ENCODE data around the gene LRRC41. TPM values are rescaled to one million over a fixed set of nuclear protein-coding genes. Genes with fewer than 3 reads are reported as not detected.

Gene LRRC41
- total RNA-seq, 1 experiment from 2014 or later, result 66.3 TPM

DNA sequence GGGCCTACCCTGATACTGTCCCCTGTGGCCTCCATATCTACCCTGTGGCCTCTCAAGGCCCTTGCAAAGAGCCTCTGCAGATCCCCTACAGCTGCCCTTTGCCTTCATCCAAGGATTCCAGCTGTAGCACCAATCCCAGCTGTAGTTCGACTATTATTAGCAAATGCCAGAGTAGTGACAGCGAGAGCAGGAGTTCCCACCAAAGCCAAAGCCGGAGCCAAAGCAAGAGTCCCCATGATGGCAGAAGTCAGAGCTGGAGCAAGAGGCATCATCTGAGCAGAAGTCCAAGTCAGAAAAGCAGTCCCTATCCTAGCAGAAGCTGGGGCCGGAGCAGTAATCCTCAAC lies 39.9 kb upstream of the LRRC41 start:
- no TSS peak for BruUV-seq (replicated peaks)
- Histone ChIP-seq H3K27me3 (ENCODE audit: insufficient read depth, low read depth) (no peaks in the 10 kb centered on the region), H3K9me3 (ENCODE audit: insufficient read depth, low read depth) (no peaks in the 10 kb centered on the region), H3F3A (ENCODE audit: insufficient read depth, low read depth) (peaks cover 41% of the 10 kb centered on the region), H2AFZ (no peak overlapping the region), H3K4me3 (no peak overlapping the region), H3K36me3 (ENCODE audit: low read depth) (peaks cover 4% of the 10 kb centered on the region; the same call in 1 of the 2 replicates), H3K79me2 (ENCODE audit: low read depth) (peaks cover 17% of the 10 kb centered on the region), H3K4me1 (replicated peaks; ENCODE audit: insufficient read depth) (peaks cover 24% of the 10 kb centered on the region; the same call in 1 of the 2 replicates), H4K20me1 (ENCODE audit: insufficient read depth) (no peaks in the 10 kb centered on the region), H3K9me2 (ENCODE audit: insufficient read depth) (no peaks in the 10 kb centered on the region), H3K4me2 (no peak overlapping the region), H3K27ac (no peak overlapping the region)
- POLR2A ChIA-PET (ENCODE audit: unreplicated experiment), result no interaction called here
- no peak for DNase-seq
- TF ChIP-seq, protein P1, sequence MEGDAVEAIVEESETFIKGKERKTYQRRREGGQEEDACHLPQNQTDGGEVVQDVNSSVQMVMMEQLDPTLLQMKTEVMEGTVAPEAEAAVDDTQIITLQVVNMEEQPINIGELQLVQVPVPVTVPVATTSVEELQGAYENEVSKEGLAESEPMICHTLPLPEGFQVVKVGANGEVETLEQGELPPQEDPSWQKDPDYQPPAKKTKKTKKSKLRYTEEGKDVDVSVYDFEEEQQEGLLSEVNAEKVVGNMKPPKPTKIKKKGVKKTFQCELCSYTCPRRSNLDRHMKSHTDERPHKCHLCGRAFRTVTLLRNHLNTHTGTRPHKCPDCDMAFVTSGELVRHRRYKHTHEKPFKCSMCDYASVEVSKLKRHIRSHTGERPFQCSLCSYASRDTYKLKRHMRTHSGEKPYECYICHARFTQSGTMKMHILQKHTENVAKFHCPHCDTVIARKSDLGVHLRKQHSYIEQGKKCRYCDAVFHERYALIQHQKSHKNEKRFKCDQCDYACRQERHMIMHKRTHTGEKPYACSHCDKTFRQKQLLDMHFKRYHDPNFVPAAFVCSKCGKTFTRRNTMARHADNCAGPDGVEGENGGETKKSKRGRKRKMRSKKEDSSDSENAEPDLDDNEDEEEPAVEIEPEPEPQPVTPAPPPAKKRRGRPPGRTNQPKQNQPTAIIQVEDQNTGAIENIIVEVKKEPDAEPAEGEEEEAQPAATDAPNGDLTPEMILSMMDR (conservative IDR thresholded peaks at IDR 0.05), result no peak
- no peak for TF ChIP-seq EZH2 (IDR thresholded peaks at IDR 0.05; ENCODE audit: low read depth)
- CTCF ChIA-PET, result interaction anchor here (1.3 kb wide), 1 partner anchor 10 kb away, joined by 4 read pairs; no protein-coding TSS in a partner anchor
- intact Hi-C loops (cut with micrococcal nuclease; ENCODE audit: unreplicated experiment), result loop anchor here (10.0 kb wide), 1 partner anchor 1329 kb away; the partner anchor contains the start of genes HECTD3 and UROD

DNA sequence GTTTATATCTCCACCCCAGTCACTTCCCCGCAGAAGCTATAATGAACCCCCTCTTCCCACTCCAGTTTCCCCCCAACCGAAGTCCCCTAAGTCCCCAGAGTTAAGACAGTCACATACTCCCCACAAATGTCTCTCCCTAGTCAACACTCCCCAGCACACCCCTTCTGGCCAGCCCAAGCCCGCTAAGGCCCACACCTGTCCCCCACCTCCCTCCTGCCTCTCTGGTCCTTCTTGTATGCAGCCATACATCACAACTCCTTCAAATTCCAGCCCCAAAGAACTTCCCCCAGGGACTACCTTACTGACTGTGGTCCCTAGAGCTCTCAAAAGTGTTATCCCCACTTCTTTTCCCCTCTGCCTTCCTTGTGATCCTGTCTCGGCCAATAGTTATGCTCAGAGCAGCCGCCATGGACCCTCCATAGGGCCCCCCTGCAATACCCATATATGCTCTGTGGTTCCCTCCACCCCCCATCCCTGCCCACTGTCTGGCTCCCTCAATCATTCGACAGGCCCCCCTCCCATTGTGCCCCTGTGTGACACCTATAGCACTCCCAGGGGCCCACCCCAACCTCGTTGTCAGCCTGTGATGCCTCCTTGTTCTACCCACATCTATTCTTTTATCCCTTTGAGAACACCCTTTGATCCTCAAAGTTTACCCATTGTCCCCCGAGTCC lies 39.4 kb upstream of the LRRC41 start:
- Histone ChIP-seq H3K79me2 (ENCODE audit: low read depth) (peaks cover 17% of the 10 kb centered on the region), H3K4me2 (no peak overlapping the region), H3F3A (ENCODE audit: insufficient read depth, low read depth) (peaks cover 45% of the 10 kb centered on the region), H3K4me1 (replicated peaks; ENCODE audit: insufficient read depth) (peaks cover 23% of the 10 kb centered on the region; the same call in 1 of the 2 replicates), H4K20me1 (ENCODE audit: insufficient read depth) (no peaks in the 10 kb centered on the region), H3K27ac (no peak overlapping the region), H2AFZ (no peak overlapping the region), H3K27me3 (ENCODE audit: insufficient read depth, low read depth) (no peaks in the 10 kb centered on the region), H3K9me2 (ENCODE audit: insufficient read depth) (no peaks in the 10 kb centered on the region), H3K4me3 (no peak overlapping the region), H3K9me3 (ENCODE audit: insufficient read depth, low read depth) (no peaks in the 10 kb centered on the region), H3K36me3 (ENCODE audit: low read depth) (peaks cover 4% of the 10 kb centered on the region; the same call in 1 of the 2 replicates)
- DNase-seq, result no peak
- ChIA-PET POLR2A (ENCODE audit: unreplicated experiment) (no interaction called here), CTCF (no interaction called here)
- intact Hi-C loops (cut with micrococcal nuclease; ENCODE audit: unreplicated experiment), result loop anchor here (10.0 kb wide), 1 partner anchor 1328 kb away; the partner anchor contains the start of genes HECTD3 and UROD
- TF ChIP-seq, protein P1 (conservative IDR thresholded peaks at IDR 0.05), result no peak
- no peak for TF ChIP-seq EZH2 (IDR thresholded peaks at IDR 0.05; ENCODE audit: low read depth)
- no TSS peak for BruUV-seq (replicated peaks)

DNA sequence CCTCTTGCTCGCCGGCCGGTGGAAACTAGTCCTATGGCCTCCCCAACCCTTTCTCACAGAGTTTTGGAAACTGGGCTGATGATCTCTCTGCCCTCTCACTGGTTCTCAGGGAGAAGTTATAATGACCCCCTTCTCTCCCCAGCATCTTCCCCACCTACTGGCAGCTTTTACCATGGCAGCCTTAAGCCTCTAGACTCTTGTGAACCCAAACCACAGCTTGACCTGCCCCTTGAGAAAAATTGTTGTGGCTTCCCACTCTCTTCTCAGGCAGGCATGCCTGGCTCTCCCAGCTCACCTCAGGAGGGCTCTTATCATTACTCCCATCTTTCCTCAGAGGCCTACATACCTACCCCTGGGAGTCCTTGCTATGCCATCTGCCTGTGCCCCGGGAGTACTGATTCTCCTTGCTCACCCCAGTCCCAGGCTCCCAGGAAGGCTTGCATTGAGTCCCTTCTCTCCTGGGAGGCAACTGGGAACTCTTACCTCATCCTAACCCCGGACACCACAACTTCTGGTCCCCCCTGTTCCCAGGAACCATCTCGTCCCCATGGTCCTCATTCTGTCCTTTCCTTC lies 38.8 kb upstream of the LRRC41 start:
- peak in 1 of 2 experiments; percentile 25 for DNase-seq
- no TSS peak for BruUV-seq (replicated peaks)
- Histone ChIP-seq H3K4me2 (peak overlapping the region; percentile 83; the same call in 1 of the 2 replicates), H3K4me3 (no peak overlapping the region), H3K79me2 (ENCODE audit: low read depth) (peaks cover 17% of the 10 kb centered on the region), H3K4me1 (replicated peaks; ENCODE audit: insufficient read depth) (peaks cover 20% of the 10 kb centered on the region; the same call in 1 of the 2 replicates), H3F3A (ENCODE audit: insufficient read depth, low read depth) (peaks cover 39% of the 10 kb centered on the region), H2AFZ (no peak overlapping the region), H3K36me3 (ENCODE audit: low read depth) (no peaks in the 10 kb centered on the region; the same call in 1 of the 2 replicates), H4K20me1 (ENCODE audit: insufficient read depth) (no peaks in the 10 kb centered on the region), H3K27me3 (ENCODE audit: insufficient read depth, low read depth) (no peaks in the 10 kb centered on the region), H3K9me2 (ENCODE audit: insufficient read depth) (no peaks in the 10 kb centered on the region), H3K9me3 (ENCODE audit: insufficient read depth, low read depth) (no peaks in the 10 kb centered on the region), H3K27ac (no peak overlapping the region)
- no peak for TF ChIP-seq EZH2 (IDR thresholded peaks at IDR 0.05; ENCODE audit: low read depth)
- TF ChIP-seq, protein P1 (conservative IDR thresholded peaks at IDR 0.05), result peak; percentile 32; the same call in 1 of the 2 replicates
- POLR2A ChIA-PET (ENCODE audit: unreplicated experiment), result interaction anchor here (0.6 kb wide), 1 partner anchor 14 kb away, joined by 3 read pairs; no protein-coding TSS in a partner anchor
- CTCF ChIA-PET, result interaction anchor here (0.7 kb wide), 1 partner anchor 22 kb away, joined by 4 read pairs; no protein-coding TSS in a partner anchor
- intact Hi-C loops (cut with micrococcal nuclease; ENCODE audit: unreplicated experiment), result loop anchor here (10.0 kb wide), 1 partner anchor 1327 kb away; the partner anchor contains the start of genes HECTD3 and UROD
